ENCODE results near the gene HIC2. TPM values are rescaled to one million over a fixed set of nuclear protein-coding genes. Genes with fewer than 3 reads are reported as not detected.
A peak's percentile ranks its signal among the peaks of the same experiment; 100 is the strongest.
"Not testable (repeated sequence)": the region's sequence is repeated elsewhere in the genome, so short reads cannot be mapped to it uniquely, and the experiment has no call there.

Gene HIC2
- polyA plus RNA-seq, 10 donors: 3.1 to 8.8 (median 4.5) TPM

DNA sequence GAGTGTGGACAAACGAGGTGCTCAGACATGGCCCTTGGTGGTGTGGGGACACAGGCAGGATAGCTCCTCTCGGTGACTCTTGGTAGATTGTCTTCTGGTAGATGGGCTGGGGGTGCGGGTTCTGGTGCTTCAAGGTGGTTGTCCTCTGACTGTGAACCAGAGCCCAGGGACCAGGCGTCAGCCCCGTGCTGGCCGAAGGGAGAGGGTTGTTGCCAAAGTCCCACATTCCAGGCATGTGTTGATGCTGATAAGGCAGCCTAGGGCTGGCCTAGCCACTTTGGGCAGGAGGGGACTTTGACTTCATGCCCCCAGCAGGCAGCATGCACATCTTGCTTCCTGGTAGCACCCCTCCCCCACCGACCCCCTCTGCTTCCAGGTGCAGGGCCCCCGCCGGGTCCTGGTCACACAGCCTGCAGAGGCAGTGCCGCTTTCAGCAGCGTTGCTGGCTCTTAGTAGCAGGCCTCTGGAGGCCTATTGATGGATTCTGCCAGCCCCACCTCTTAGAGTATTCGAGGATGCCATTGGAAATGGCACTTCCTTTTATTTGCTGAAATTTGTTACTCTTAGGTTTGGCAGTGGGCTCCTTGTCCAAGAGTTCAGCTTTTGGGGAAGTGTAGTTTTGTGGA lies 7.0 kb downstream of the HIC2 start:
- not testable (repeated sequence) for DNase-seq

DNA sequence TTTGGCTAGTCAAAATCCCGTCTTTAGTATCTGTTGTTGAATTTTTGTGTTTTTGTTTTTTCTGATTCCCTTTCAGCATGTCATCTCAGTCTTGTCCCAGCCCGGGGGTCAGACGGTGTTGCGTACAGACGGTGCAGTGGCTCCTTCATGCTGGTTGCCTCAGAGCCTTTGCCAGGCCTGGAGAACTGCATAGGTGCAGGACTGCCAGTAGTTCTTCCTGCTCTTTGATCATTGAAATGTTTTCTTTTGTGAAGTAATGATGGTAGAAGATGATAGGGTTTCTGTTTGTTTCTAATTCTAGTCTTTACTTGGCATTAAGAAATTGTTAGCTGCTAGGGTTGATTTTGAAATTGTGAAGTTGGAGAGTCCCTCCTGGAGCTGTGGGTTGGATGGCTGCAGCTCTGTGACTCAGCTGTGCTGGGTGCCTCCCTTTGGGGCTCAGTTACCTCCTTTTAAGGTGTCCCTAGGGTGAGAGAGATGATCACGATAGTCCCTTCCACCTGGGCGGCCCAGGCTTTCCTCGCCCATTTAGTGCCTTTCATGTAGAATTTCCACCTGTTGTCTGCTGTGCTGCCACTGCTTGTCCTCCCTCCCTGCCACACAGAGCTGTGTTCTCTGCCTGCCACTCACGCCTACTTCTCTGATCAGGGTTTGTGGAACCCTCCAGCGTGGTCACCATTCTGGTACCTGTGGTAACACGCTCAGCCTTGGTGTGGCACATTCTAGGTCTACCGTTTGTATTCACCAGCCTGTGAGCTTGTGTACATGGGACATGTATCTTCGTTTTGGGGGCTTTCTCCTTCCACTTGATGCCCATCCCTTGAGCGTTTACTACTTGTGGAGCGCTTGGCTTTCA lies 17.4 kb downstream of the HIC2 start:
- not testable (repeated sequence) for DNase-seq

DNA sequence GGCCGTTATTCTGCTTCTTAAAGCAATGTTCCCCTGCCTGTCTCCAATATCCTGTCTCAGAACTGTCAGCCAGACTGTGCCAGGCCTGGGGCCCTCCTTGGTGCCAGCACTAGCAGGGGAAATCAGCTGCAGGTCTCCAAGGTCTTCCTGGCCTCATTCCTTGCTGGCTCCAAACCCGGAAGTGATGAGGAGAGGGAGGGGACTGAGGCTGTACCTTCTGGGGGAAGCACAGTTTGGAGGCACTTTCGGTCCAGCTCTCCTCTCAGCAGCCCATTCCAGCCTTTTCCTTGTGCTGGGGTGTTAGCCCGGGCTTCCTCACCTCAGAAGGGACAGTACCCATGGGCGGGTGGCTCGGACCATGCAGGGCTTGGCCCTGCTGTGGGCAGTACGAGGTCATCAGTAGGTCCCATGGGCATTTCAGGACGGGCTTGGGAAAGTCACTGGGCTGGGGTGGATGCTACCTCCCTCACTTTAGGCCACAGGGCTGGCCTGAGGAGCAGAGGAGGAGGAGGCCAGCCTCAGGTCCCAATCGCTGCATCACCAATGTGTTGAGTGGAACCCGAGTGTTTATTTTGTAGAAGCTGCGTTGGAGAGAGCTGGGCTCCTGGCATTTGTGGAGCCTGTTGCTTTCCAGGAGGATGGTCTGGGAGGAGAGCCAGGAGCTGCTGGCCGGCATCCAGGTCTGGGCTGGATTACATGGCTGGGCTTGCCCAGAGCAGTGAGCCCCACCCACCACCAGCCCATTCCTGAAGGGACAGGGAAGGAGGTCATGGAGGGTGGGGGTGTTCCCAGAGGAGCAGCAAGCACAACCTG lies 19.0 kb downstream of the HIC2 start:
- DNase-seq: not testable (repeated sequence)

DNA sequence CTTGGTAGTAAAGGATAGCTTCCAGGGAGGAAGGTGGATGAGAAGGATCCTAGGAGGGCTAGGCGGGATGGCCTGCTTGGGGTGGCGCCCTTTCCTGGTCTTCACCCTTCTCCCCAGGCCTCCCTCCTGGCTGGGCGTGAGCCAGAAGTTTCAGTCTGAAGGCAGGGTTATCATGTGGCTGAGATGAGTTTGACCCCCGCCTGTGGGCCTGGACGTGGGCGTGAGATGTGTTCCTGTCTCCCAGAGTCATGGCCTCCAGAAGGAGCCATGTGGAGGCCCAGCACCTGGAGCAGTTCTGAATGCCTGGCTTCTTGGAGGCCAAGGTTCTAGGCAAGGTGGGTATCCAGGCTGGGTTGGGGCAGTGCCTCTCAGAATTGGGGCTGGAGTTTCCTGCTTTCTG lies 20.8 kb downstream of the HIC2 start:
- not testable (repeated sequence) for DNase-seq

DNA sequence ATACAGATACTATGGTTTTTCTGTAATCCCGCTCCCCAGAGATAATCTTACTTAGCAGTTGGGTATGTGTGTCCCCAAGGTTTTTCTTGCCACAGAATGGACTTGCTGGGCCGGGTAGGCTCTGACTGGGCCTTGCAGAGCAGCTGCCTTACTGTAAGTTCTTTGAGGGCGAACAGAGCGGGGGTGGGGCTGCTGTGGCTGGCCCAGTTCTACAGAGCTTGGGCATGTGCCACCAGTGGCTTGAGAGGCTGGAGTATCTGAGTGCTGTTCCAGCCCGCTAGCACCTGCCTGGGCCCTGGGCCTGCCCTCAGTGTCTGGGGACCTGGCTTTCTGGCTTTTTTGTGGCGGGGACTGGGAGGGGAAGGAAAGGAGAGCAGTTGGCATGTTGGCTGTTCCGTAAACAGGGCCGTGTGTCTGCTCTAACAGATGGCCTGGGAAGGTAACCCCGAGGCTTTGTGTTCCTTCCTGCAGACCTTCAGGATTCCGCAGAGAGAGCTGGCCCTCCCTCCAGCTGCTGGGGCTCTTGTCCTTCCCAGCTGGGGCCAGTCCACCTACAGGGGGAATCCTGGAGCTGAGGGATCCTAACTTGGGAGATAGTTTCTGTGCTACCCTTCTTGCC lies 23.0 kb downstream of the HIC2 start:
- not testable (repeated sequence) for DNase-seq

DNA sequence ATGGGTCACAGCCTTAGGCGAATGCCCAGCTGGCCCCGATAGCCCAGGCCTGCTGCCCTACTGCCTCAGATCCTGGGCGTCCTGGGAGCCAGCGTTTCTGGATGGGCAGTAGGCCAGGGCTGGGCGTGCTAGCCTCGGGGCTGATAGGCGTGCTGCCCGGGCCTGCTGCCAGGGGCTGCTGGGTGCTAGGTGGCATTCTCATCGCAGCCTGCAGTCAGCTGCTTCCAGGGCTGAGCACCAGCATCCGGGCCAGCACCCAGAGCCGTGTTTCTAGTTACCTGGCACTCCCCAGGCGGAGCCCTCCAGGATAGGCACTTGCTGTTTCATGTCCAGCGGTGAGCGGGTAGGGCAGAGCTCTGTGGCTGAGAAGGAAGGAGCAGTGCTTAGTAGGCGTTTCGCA lies 23.5 kb downstream of the HIC2 start:
- DNase-seq: not testable (repeated sequence)

DNA sequence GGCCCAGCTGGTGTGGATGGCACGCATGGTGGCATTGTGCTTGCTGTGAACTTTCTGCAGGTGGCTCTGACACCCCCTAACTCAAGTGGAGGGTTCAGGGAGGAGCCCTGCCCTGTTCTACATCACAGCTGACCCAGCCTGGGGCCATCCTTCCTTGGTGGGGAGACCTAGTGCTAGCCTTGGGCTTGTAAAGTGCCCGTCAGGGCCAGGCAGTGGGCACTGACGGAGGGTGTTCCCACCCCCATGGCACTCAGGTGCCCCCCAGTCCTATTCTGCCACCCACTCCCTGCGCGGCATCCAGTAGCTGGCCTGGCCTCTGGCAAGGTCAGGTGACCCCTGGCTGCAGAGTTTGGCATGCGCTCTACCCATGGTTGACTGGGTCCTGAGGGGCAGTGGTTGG lies 24.0 kb downstream of the HIC2 start:
- not testable (repeated sequence) for DNase-seq

DNA sequence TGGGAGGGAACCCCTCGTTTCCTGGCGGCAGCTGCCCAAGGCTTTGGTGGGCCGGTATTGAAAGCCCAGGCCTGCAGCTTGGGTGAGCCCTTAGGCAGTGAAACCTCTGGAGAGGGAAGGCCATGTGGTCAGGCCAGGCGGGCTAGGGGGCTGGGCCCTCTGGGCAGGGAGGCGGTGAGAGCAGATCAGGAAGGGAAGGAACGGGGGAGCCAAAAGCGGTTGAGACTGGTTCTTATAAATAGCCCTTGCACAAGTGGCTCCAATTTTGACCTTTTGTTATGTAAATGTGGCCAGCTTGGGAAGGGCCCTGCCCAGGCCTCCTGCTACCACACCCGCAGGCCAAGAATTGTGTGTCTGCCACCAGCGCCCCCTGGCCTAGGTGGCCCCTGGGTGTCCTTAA lies 25.0 kb downstream of the HIC2 start:
- not testable (repeated sequence) for DNase-seq

DNA sequence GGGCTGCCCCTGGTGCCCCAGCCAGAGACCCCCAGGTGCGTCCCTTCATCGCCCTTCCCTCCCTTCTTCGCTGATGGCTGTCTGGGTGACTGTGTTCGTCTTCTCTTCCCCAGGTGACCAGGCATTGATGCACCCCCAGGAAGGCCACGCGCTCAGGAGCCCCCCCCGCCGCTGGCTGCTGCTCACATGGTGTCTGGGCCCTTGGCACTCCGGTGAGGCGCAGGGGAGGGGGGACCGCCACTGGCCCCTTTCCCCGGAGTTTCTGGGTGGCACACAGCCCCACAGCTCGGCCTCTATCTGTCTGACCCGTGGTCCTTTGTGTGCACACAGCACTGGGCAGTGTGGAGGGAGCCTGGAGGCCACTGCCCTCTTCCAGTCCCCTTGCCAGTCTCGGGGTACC lies 25.5 kb downstream of the HIC2 start:
- DNase-seq: not testable (repeated sequence)

DNA sequence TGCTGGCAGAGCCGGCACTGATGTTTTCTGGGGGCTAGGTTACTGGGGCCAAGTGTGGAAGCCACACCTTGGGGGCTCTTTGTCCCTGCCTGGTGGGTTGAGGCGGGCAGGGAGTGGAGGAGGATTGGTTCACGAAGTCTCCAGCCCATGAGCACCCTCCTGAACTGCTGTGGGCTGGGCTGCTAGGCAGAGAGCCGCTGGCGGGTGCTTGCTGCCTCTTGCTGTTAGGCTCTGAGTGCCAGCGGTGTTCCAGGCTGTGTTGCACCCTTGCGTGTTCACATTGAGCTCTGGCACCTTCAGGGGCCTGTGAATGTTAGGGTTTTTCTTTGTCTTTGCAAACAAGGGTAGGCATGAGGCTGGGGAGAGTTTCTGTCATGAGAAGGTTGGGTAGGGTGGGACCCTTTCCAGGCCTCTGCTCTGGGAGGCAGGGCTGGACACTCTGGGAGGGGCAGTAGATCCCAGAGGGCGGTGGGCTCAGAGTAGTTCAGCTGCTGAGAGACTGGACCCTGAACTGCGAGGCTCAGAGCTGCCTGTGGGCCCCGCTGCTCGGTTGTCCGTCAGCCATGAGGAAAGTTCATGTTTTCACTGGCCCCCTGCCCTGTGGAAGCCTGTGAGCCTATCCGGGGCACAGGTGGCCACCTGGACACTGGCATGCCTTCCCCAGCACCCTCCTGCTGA lies 26.0 kb downstream of the HIC2 start:
- DNase-seq: peak in 1 of 3 donors; percentile 3

DNA sequence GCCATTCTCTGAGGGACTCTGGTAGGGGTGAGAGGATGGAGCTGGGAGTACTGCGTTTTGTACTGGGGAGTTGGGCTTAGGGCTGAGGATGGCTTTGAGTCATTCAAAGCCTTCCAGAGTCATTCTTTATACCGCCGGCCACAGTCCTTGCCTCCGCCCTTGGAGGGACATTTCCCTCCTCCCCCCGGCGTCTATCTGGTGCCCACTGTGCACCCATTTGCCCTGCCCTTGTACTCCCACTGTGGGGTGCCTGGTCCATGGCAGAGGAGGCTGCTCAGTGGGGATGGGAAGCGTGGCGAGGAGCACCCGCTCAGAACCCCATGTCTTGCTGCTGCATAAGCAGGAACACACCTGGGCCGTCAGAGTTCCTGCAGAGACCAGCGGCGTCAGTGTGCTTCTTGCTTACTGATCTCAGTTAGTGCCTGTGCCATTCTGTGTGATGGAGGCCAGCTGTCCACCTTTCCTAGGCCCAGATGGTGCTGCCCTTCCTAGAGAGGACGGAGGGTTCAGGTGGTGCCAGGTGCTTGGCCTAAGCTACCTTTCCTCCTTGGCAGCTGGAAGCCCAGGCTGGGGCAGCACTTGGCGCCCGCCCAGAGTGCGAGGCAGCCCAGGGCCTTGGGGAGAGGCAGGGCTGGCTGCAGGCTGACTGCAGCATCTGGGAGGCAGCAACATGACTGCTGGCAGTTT lies 26.7 kb downstream of the HIC2 start:
- DNase-seq: peak in 1 of 3 donors; percentile 1

DNA sequence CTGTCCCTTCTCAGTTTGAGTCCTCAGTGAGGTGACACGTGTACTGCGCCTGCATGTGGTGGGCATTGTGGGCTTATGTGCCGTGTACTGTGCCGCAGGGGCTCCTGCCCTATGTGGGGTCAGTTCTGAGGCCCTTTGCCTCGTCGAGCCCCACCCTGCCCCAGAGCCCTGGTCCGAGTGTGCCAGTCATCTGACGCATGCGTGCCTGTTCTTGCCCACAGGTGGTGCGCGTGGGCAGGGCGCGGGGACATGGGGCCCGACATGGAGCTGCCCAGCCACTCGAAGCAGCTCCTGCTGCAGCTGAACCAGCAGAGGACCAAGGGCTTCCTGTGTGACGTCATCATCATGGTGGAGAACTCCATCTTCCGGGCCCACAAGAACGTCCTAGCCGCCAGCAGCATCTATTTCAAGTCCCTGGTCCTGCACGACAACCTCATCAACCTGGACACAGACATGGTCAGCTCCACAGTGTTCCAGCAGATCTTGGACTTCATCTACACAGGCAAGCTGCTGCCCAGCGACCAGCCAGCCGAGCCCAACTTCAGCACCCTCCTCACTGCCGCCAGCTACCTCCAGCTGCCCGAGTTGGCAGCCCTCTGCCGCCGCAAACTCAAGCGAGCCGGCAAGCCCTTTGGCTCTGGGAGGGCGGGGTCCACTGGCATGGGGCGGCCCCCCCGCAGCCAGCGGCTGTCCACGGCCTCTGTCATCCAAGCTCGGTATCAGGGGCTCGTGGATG lies 27.7 kb downstream of the HIC2 start:
- DNase-seq: peak; percentile 13 to 52 (median 21)

DNA sequence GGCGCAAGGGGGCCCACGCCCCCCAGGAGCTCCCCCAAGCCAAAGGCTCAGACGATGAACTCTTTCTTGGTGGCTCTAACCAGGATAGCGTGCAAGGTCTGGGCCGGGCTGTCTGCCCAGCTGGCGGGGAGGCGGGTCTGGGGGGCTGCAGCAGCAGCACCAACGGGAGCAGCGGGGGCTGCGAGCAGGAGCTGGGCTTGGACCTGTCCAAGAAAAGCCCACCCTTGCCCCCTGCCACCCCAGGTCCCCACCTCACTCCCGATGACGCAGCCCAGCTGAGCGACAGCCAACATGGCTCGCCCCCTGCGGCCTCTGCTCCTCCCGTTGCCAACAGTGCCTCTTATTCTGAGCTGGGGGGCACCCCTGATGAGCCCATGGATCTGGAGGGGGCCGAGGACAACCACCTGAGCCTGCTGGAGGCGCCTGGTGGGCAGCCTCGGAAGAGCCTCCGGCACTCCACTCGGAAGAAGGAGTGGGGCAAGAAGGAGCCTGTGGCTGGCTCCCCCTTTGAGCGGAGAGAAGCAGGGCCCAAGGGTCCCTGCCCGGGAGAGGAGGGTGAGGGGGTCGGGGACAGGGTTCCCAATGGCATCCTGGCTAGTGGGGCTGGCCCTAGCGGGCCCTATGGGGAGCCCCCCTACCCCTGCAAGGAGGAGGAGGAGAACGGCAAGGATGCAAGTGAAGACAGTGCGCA lies 28.4 kb downstream of the HIC2 start:
- DNase-seq: peak in 1 of 3 donors; percentile 0

DNA sequence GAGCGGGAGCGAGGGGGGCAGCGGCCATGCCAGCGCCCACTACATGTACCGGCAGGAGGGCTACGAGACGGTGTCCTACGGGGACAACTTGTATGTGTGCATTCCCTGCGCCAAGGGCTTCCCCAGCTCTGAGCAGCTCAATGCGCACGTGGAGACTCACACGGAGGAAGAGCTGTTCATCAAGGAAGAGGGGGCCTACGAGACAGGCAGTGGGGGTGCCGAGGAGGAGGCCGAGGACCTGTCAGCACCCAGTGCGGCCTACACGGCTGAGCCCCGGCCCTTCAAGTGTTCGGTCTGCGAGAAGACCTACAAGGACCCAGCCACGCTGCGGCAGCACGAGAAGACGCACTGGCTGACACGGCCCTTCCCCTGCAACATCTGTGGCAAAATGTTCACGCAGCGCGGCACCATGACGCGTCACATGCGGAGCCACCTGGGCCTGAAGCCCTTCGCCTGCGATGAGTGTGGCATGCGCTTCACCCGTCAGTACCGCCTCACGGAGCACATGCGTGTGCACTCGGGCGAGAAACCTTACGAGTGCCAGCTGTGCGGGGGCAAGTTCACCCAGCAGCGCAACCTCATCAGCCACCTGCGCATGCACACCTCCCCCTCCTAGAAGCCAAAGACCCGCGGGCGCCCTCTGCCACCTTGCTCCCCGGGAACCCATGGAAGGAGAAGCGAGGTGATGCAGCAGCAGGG lies 29.1 kb downstream of the HIC2 start:
- peak in 1 of 3 donors; percentile 1 for DNase-seq

DNA sequence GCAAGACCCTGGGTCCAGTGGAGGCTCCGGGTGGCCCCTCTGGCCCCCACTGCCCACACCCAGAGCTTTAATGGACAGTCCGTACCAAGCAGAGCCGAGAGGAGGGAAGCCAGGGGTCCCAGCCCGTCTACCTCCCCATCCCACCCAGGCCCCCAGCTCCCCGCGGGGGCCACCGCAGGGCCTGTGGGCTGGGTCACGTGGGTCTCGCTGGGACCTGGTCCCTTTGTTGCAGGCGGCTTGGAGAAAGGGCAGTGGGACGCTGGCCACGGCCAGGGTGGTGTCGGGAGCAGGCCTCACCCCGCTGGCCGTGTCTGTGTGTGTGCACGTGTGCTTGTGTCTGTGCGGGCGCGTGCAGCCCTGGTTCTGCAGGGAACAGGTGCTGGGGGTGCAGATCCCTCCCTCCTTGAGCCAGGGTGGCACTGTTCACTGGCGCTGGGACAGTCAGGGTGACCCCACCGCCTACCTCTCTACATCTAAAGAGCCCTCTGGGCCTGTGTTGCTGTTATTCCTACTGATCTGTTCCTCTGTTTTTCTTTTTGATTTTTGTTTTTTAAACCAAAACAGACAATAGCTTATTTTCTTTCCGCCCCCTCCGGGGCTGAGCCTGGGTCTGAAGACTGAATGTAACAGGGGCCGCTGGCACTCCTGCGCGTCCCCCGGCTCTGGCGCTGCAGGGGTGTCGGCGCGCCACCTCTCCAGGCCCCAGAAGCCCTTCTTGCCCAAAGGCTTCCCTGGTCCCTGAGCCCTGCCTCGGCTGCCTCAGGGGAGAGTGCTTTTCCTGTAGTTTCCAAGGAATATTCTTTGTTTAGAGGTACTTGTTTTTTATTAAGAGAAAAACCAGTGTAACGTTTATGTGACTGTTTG lies 29.9 kb downstream of the HIC2 start:
- peak in 1 of 3 donors; percentile 0 for DNase-seq

DNA sequence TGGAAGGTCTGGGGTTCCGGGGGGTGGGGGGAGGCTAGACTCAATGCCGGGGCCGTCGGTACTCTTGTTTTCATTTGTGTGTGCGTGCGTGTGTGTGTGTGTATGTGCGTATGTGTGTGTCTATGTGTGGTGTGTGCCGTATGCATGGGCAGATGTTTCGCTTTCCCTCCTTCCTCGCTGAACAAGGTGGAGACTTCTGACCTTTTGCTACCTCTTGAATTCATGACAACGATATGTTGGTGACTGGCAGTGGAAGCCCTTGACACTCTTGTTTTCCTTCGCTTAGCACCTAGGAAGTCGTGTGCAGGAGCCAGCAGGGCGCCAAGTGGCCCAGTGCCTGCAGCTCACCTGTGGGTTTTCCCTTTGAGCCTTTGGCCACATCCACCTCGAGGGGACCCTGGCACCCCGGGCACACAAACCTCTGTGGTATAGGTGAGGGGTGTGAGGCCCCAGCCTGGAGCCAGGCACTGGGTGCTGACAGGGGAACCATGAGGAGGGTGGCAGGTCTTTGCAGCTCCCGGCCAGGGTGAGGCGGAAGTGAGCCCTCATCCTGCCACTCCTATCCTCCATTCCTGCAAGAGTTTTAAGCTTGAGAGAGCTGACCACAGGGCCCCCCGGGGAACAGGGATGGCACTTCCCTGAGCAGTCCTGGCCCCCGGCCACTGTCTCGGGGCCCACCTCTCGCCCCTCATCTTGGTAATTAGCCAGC lies 30.7 kb downstream of the HIC2 start:
- DNase-seq: peak in 1 of 3 donors; percentile 0
